Effector memory CD8-positive, alpha-beta T cell (primary cell): ENCODE measurements around the gene THSD4.

Experiments used
- ATAC-seq: fragments of 150-1000 bp; cut with Tn5 transposase; replicated peaks from 2 replicates; pipeline ENCODE4 v1.10.0; 2021; ENCODE audit warnings: mild to moderate bottlenecking, moderate library complexity
- DNase-seq, 3 experiments: peaks; one replicate each; pipeline ENCODE4 v3.0.0; 2021
- H3K27ac Mint-ChIP-seq, 2 donors: one replicate each; pipeline ENCODE4 v1.8.0; 2022; ENCODE audit warnings: mild to moderate bottlenecking in 2 of 2, mixed read lengths in 2 of 2, moderate library complexity in 2 of 2
- H3K27me3 Mint-ChIP-seq, 2 donors: one replicate each; pipeline ENCODE4 v1.8.0; 2022; ENCODE audit warnings: mixed read lengths in 2 of 2
- H3K36me3 Mint-ChIP-seq: one replicate; pipeline ENCODE4 v1.8.0; 2022; ENCODE audit warnings: mild to moderate bottlenecking, moderate library complexity, mixed read lengths; ENCODE audit not compliant: insufficient read depth
- H3K4me1 Mint-ChIP-seq, 2 donors: one replicate each; pipeline ENCODE4 v1.8.0; 2022; ENCODE audit warnings: low read depth in 2 of 2, mixed read lengths in 2 of 2
- H3K4me3 Mint-ChIP-seq, 2 donors: one replicate each; pipeline ENCODE4 v1.8.0; 2022; ENCODE audit warnings: mild to moderate bottlenecking in 2 of 2, mixed read lengths in 2 of 2, moderate library complexity in 2 of 2
- H3K9me3 Mint-ChIP-seq, 2 donors: one replicate each; pipeline ENCODE4 v1.8.0; 2022; ENCODE audit warnings: mixed read lengths in 2 of 2

The THSD4 gene

GRCh38 chr15:71409541-71409940, 294.3 kb downstream of the THSD4 start:
- H3K4me3 Mint-ChIP-seq, result no peak overlapping the region
- H3K36me3 Mint-ChIP-seq, result no peaks in the 10 kb centered on the region
- peaks cover 25 to 39% of the 10 kb centered on the region in 2 donors for H3K27me3 Mint-ChIP-seq
- ATAC-seq (no peak), DNase-seq (no peak)
- no peaks in the 10 kb centered on the region for H3K9me3 Mint-ChIP-seq
- no peak overlapping the region for H3K27ac Mint-ChIP-seq
- no peaks in the 10 kb centered on the region for H3K4me1 Mint-ChIP-seq

DNA sequence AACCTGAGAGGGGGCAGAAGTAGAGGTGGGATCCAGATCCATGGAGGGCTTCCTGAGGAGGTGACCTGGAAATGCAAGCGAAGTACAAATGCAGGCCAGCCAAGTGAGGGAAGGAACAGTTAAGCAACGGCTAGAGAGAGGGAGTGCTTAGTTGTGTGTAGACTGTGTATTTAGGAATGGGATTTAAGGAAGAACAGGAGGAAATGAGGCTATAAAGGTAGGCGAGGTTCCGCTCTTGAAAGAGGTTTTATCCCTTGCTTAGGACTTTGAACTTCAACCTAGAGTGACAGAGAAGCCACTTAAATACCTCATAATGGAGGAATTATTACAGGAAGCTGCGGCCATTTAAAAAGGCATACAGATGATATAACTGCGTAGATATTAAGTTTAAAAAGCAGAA, 295.1 kb downstream of the THSD4 start:
- ATAC-seq (no peak), DNase-seq (no peak)
- Mint-ChIP-seq H3K4me3 (no peak overlapping the region), H3K27ac (no peak overlapping the region), H3K9me3 (no peaks in the 10 kb centered on the region), H3K27me3 (peaks cover 25 to 39% of the 10 kb centered on the region in 2 donors), H3K36me3 (no peaks in the 10 kb centered on the region), H3K4me1 (no peaks in the 10 kb centered on the region)

- H3K4me3 Mint-ChIP-seq, result no peak overlapping the region
- H3K4me1 Mint-ChIP-seq, result no peaks in the 10 kb centered on the region
- no peaks in the 10 kb centered on the region for H3K36me3 Mint-ChIP-seq
- no peak for ATAC-seq
- H3K9me3 Mint-ChIP-seq, result no peaks in the 10 kb centered on the region
- peaks cover 32 to 33% of the 10 kb centered on the region in 2 donors for H3K27me3 Mint-ChIP-seq
- DNase-seq, result no peak
- no peak overlapping the region for H3K27ac Mint-ChIP-seq
Observed at GRCh38 chr15:71411538-71412482, 296.5 kb downstream of the THSD4 start.

GRCh38 chr15:71413419-71413818, 298.1 kb downstream of the THSD4 start:
- H3K36me3 Mint-ChIP-seq, result no peaks in the 10 kb centered on the region
- ATAC-seq (no peak), DNase-seq (no peak)
- H3K27ac Mint-ChIP-seq, result no peak overlapping the region
- H3K9me3 Mint-ChIP-seq, result no peaks in the 10 kb centered on the region
- no peak overlapping the region for H3K4me3 Mint-ChIP-seq
- no peaks in the 10 kb centered on the region for H3K4me1 Mint-ChIP-seq
- peaks cover 22 to 34% of the 10 kb centered on the region in 2 donors for H3K27me3 Mint-ChIP-seq

GRCh38 chr15:71414853-71415252, 299.6 kb downstream of the THSD4 start:
- no peaks in the 10 kb centered on the region for H3K9me3 Mint-ChIP-seq
- no peak overlapping the region for H3K27ac Mint-ChIP-seq

DNA sequence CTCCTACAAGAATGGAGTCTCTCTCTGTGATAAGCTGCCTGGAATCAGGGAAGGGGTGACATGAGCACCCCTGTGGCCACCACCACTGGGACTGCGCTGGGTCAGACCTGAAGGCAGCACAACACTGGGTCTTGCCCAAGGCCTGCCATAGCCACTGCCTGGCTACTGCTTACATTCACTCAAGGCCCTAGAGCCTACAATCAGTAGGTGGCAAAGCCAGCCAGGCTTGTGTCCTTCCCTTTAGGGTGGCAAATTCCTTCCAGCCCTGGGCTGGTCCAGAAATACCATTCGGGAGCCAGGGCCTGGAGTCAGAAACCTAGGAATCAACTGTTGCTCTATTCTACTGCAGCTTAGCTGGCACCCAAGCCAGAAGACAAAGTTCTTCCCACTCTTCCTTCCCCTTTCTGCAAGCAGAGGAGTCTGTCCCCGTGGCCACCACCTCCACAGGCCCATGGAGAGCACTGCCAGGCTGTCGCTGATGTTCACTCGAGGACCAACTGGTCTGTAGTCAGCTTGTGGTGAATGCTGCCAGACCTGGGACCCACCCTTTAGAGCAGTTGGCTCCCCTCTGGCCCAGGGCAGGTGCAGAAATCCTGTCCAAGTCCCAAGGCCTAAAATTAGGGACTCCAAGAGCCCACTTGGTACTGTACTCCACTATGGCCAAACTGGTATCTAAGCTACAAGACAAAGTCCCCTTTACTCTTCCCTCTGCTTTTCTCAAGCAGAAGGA, 307.4 kb downstream of the THSD4 start:
- Mint-ChIP-seq H3K4me3 (no peak overlapping the region), H3K27ac (no peak overlapping the region), H3K27me3 (peaks cover 36 to 42% of the 10 kb centered on the region in 2 donors), H3K9me3 (peaks cover 0 to 3% of the 10 kb centered on the region in 2 donors), H3K36me3 (no peaks in the 10 kb centered on the region), H3K4me1 (no peaks in the 10 kb centered on the region)
- no peak for ATAC-seq
- DNase-seq, result no peak

More at GRCh38 chr15:71414853-71415252, 299.6 kb downstream of the THSD4 start:
- no peak for ATAC-seq
- Mint-ChIP-seq H3K4me3 (no peak overlapping the region), H3K27me3 (peaks cover 14 to 28% of the 10 kb centered on the region in 2 donors), H3K36me3 (no peaks in the 10 kb centered on the region), H3K4me1 (no peaks in the 10 kb centered on the region)
- no peak for DNase-seq

GRCh38 chr15:71424765-71425164, 309.5 kb downstream of the THSD4 start:
- ATAC-seq (no peak), DNase-seq (no peak)
- Mint-ChIP-seq H3K36me3 (no peaks in the 10 kb centered on the region), H3K27me3 (peaks cover 46 to 57% of the 10 kb centered on the region in 2 donors), H3K4me3 (no peak overlapping the region), H3K9me3 (peaks cover 0 to 3% of the 10 kb centered on the region in 2 donors), H3K4me1 (no peaks in the 10 kb centered on the region), H3K27ac (no peak overlapping the region)

GRCh38 chr15:71425388-71425787, 310.1 kb downstream of the THSD4 start:
- Mint-ChIP-seq H3K9me3 (peaks cover 0 to 3% of the 10 kb centered on the region in 2 donors), H3K27me3 (peaks cover 42 to 58% of the 10 kb centered on the region in 2 donors), H3K27ac (no peak overlapping the region), H3K4me1 (no peaks in the 10 kb centered on the region), H3K36me3 (no peaks in the 10 kb centered on the region), H3K4me3 (no peak overlapping the region)
- DNase-seq, result no peak
- ATAC-seq, result no peak

- no peak for DNase-seq
- H3K4me3 Mint-ChIP-seq, result no peak overlapping the region
- H3K27me3 Mint-ChIP-seq, result peaks cover 32 to 53% of the 10 kb centered on the region in 2 donors
- no peaks in the 10 kb centered on the region for H3K36me3 Mint-ChIP-seq
- H3K27ac Mint-ChIP-seq, result no peak overlapping the region
- peaks cover 0 to 2% of the 10 kb centered on the region in 2 donors for H3K9me3 Mint-ChIP-seq
- ATAC-seq, result no peak
- H3K4me1 Mint-ChIP-seq, result no peaks in the 10 kb centered on the region
Observed at GRCh38 chr15:71426792-71427191, 311.5 kb downstream of the THSD4 start.

DNA sequence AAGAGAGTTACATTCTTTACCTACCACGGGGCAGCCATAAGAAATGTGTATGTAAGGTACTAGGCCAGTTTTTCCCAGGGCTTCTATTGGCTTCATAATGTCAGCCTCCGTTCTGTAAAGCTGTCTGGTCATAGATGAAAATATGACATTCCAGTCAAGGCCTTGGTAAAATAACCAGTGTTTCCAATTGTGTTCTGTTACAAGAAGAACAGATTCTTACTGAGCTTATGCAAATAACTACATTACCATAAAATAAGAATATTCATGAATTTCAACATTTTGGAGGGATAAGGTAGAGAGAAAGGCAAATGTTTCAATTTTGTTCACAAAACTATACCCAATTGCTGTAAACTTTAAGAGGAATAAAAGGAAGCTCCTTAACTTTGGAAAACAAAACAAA, 315.5 kb downstream of the THSD4 start:
- peaks cover 3% of the 10 kb centered on the region for H3K36me3 Mint-ChIP-seq
- H3K4me3 Mint-ChIP-seq, result no peak overlapping the region

GRCh38 chr15:71431343-71432336, 316.4 kb downstream of the THSD4 start:
- Mint-ChIP-seq H3K4me3 (no peak overlapping the region), H3K9me3 (no peaks in the 10 kb centered on the region), H3K27me3 (peaks cover 15 to 17% of the 10 kb centered on the region in 2 donors), H3K36me3 (peaks cover 3% of the 10 kb centered on the region), H3K4me1 (no peaks in the 10 kb centered on the region), H3K27ac (no peak overlapping the region)
- no peak for DNase-seq
- ATAC-seq, result no peak

More for the DNA sequence above, 315.5 kb downstream of the THSD4 start:
- peaks cover 22 to 26% of the 10 kb centered on the region in 2 donors for H3K27me3 Mint-ChIP-seq
- H3K9me3 Mint-ChIP-seq, result no peaks in the 10 kb centered on the region
- ATAC-seq (no peak), DNase-seq (no peak)
- no peaks in the 10 kb centered on the region for H3K4me1 Mint-ChIP-seq
- no peak overlapping the region for H3K27ac Mint-ChIP-seq

DNA sequence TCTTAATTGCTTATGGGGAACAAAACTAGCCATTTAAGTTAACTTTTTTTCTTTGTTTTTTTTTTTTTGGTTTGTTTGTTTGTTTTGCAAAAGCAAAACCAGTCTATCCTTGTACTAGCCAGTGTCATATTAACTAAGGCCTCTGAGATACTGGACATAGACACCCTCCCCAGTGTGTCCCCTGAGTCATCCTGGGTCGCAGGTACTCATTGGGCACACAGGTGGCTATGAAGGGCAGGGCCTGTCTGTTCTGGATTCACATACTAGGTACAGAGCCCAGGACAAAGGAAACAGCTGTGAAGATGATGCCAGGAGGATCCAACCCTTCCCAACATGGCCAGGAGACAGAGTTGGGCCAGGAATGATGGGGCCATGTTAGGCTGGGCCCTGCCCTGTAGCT, 318.1 kb downstream of the THSD4 start:
- H3K36me3 Mint-ChIP-seq, result peaks cover 3% of the 10 kb centered on the region
- no peak for ATAC-seq
- no peak overlapping the region for H3K4me3 Mint-ChIP-seq
- DNase-seq, result no peak
- H3K4me1 Mint-ChIP-seq, result no peaks in the 10 kb centered on the region
- peaks cover 15% of the 10 kb centered on the region in 2 donors for H3K27me3 Mint-ChIP-seq
- H3K27ac Mint-ChIP-seq, result no peak overlapping the region
- H3K9me3 Mint-ChIP-seq, result no peaks in the 10 kb centered on the region

DNA sequence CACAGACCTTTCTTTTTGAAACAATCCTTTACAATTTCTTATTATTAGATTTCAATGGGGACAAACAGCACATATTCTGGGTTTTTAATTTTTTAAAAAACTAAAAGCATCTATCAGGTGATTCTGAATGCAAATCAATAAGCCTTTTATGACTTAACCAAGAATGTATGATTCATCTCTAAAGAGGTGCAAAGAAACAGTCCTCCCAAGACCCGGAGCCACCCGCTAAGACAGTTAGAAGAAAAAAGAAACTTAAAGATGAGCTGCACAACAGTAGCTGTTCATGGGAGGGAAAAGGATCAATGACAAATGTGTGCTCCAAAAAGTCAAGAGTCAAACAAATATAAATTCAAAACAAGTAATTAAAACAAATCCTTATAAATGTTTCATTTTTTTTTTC, 319.5 kb downstream of the THSD4 start:
- DNase-seq (no peak), ATAC-seq (no peak)

More for the DNA sequence above, 319.5 kb downstream of the THSD4 start:
- peaks cover 1 to 2% of the 10 kb centered on the region in 2 donors for H3K27me3 Mint-ChIP-seq
- no peak overlapping the region for H3K27ac Mint-ChIP-seq
- H3K9me3 Mint-ChIP-seq, result no peaks in the 10 kb centered on the region
- H3K36me3 Mint-ChIP-seq, result peaks cover 3% of the 10 kb centered on the region
- H3K4me1 Mint-ChIP-seq, result no peaks in the 10 kb centered on the region
- no peak overlapping the region for H3K4me3 Mint-ChIP-seq
